PFSK-1 (cell line): ENCODE measurements around the gene RRP1.

Experiments used
- POLR2AphosphoS5 ChIP-seq: IDR thresholded peaks from 2 replicates; pipeline ENCODE4 v1.6.1; 2012; ENCODE audit warnings: low read depth, mild to moderate bottlenecking, control low read depth, low read length, moderate library complexity
- SIN3A ChIP-seq: IDR thresholded peaks from 2 replicates; pipeline ENCODE4 v1.6.1; 2012; ENCODE audit warnings: mild to moderate bottlenecking, low read length, moderate library complexity, borderline replicate concordance; ENCODE audit not compliant: insufficient read depth
- TAF1 ChIP-seq: IDR thresholded peaks from 2 replicates; pipeline ENCODE4 v1.6.1; 2012; ENCODE audit warnings: low read length, control low read depth, borderline replicate concordance; ENCODE audit not compliant: insufficient read depth

- TF ChIP-seq POLR2AphosphoS5, result no peak
- no peak for TF ChIP-seq TAF1
- TF ChIP-seq SIN3A, result no peak
Observed at GRCh38 chr21:43753439-43753799, 36.0 kb upstream of the RRP1 start.
